GM12878 (cell line): ENCODE data around the gene TECTB. TPM values are rescaled to one million over a fixed set of nuclear protein-coding genes. Genes with fewer than 3 reads are reported as not detected.

Experiments used
- ATAC-seq: fragments of 200-7000 bp; cut with Tn5 transposase; 3 replicates; pipeline ENCODE4 v1.9.1; 2020; ENCODE audit warnings: mild to moderate bottlenecking, moderate library complexity
- BruUV-seq: library from RNA; stranded (reverse); fragments of 400-500 nt; replicated peaks from 2 replicates; lab custom pipeline; 2021; lab: Mats Ljungman, UMichigan
- CTCF ChIA-PET: fragments of 300-600 bp; sonication (Branson Sonifier 250); formaldehyde crosslinking; extraction: SDS; loops from one replicate; lab custom pipeline; 2021; ENCODE audit warnings: inconsistent platforms; lab: Yijun Ruan, JAX
- POLR2A ChIA-PET: fragments of 350-600 bp; formaldehyde crosslinking; extraction: SDS; loops from one replicate; lab custom pipeline; 2021; ENCODE audit warnings: inconsistent platforms; lab: Charles Lee
- RAD21 ChIA-PET: fragments of 300-600 bp; sonication (Branson Sonifier 250); formaldehyde crosslinking; loops from one replicate; lab custom pipeline; 2023; ENCODE audit warnings: antibody characterized with exemption; ENCODE audit not compliant: unreplicated experiment; lab: Charles Lee
- SMC1A ChIA-PET: fragments of 300-600 bp; sonication (Branson Sonifier 250); formaldehyde crosslinking; loops from one replicate; lab custom pipeline; 2023; ENCODE audit not compliant: unreplicated experiment, uncharacterized antibody; lab: Charles Lee
- DNase-seq: peaks from one replicate; pipeline ENCODE4 v3.0.0-alpha.2; 2011; ENCODE audit warnings: low read depth, low spot score
- FAIRE-seq: peaks from 3 replicates; lab custom pipeline; 2011; peaks lifted over from hg19 to GRCh38; lab: Jason Lieb, UNC
- H2AFZ ChIP-seq: 2 replicates; pipeline ENCODE4 v1.6.0; 2011; ENCODE audit warnings: low read depth, low read length, control low read depth; ENCODE audit not compliant: control insufficient read depth
- H3K27ac ChIP-seq: 2 replicates; pipeline ENCODE4 v1.5.1; 2011; ENCODE audit warnings: control low read depth; ENCODE audit not compliant: control insufficient read depth, insufficient read depth
- H3K27me3 ChIP-seq, 2 experiments: replicated peaks in 1 of 2; 2 replicates each; pipeline versions ENCODE4 v1.6.0 to v1.6.1; 2011; ENCODE audit warnings: low read length in 1 of 2; ENCODE audit not compliant: control insufficient read depth in 2 of 2, insufficient read depth in 2 of 2
- H3K36me3 ChIP-seq, 2 experiments: 2 replicates each; pipeline ENCODE4 v1.5.1; 2011; ENCODE audit warnings: low read length in 1 of 2; ENCODE audit not compliant: control insufficient read depth in 2 of 2, insufficient read depth in 2 of 2
- H3K4me1 ChIP-seq: 2 replicates; pipeline ENCODE4 v1.6.1; 2011; ENCODE audit warnings: mild to moderate bottlenecking, low read length, moderate library complexity, mixed read lengths; ENCODE audit not compliant: control insufficient read depth, insufficient read depth
- H3K4me2 ChIP-seq: 2 replicates; pipeline ENCODE4 v1.6.0; 2011; ENCODE audit warnings: control low read depth; ENCODE audit not compliant: control insufficient read depth, insufficient read depth
- H3K4me3 ChIP-seq: fragments of 200-600 bp; sonication (generic); 2 replicates; pipeline ENCODE4 v1.5.1; 2016
- H3K79me2 ChIP-seq: 2 replicates; pipeline ENCODE4 v1.6.0; 2011; ENCODE audit warnings: low read length; ENCODE audit not compliant: control insufficient read depth, insufficient read depth
- H3K9ac ChIP-seq: 2 replicates; pipeline ENCODE4 v1.8.0; 2011; ENCODE audit warnings: low read length, control low read depth, mixed read lengths; ENCODE audit not compliant: control insufficient read depth, insufficient read depth
- H3K9me3 ChIP-seq: replicated peaks from 3 replicates; pipeline ENCODE4 v1.5.1; 2011; ENCODE audit warnings: mild to moderate bottlenecking, low read length; ENCODE audit not compliant: control insufficient read depth, insufficient read depth
- H4K20me1 ChIP-seq: 2 replicates; pipeline ENCODE4 v1.6.0; 2011; ENCODE audit not compliant: control insufficient read depth, insufficient read depth
- HDAC2 ChIP-seq: fragments of 200-600 bp; sonication (generic); IDR thresholded peaks from 2 replicates; pipeline ENCODE4 v1.6.1; 2017
- MXI1 ChIP-seq: fragments of 150-350 bp; IDR thresholded peaks from 2 replicates; pipeline ENCODE4 v1.6.1; 2011; ENCODE audit warnings: low read depth, mild to moderate bottlenecking, inconsistent platforms, low read length, improper control_type of control experiment
- POLR2AphosphoS5 ChIP-seq: IDR thresholded peaks from 2 replicates; pipeline ENCODE4 v1.6.1; 2011; ENCODE audit warnings: mild to moderate bottlenecking, low read length, inconsistent platforms
- RAD51 ChIP-seq: fragments of 450-650 bp; IDR thresholded peaks from 2 replicates; pipeline ENCODE4 v1.6.1; 2016; ENCODE audit warnings: moderate library complexity, mild to moderate bottlenecking, inconsistent platforms
- SIN3A ChIP-seq: IDR thresholded peaks from 2 replicates; pipeline ENCODE4 v1.6.1; 2012; ENCODE audit warnings: low read depth, low read length, improper control_type of control experiment
- SMAD1 ChIP-seq: fragments of 450-650 bp; IDR thresholded peaks from 2 replicates; pipeline ENCODE4 v1.6.1; 2018; ENCODE audit warnings: mild to moderate bottlenecking, low read depth; ENCODE audit not compliant: partially characterized antibody
- STAT1 ChIP-seq: fragments of 450-650 bp; conservative IDR thresholded peaks from 2 replicates; pipeline ENCODE4 v1.6.1; 2014; ENCODE audit warnings: antibody characterized with exemption, mild to moderate bottlenecking
- TARDBP ChIP-seq: IDR thresholded peaks from 2 replicates; pipeline ENCODE4 v1.6.1; 2016; ENCODE audit warnings: borderline replicate concordance
- ZNF24 ChIP-seq: fragments of 450-650 bp; IDR thresholded peaks from 2 replicates; pipeline ENCODE4 v1.6.1; 2017; ENCODE audit warnings: antibody characterized with exemption, mild to moderate bottlenecking
- WGBS: methylation state at CpG from one replicate; pipeline ENCODE4 v1.1.6; 2016; ENCODE audit warnings: low lambda C conversion rate; ENCODE audit not compliant: insufficient replicate concordance, insufficient coverage; ENCODE audit errors: missing lambda C conversion rate; 5-methylcytosine and 5-hydroxymethylcytosine counted together
- in situ Hi-C: fragments of 300-500 bp; cut with MboI; formaldehyde crosslinking; loops from 9 replicates; pipeline ENCODE4 v1.14.3; 2018; ENCODE audit warnings: mixed read lengths
- intact Hi-C: fragments of 100-400 bp; cut with micrococcal nuclease; formaldehyde crosslinking; loops from one replicate; pipeline ENCODE4 v1.14.2; 2022; ENCODE audit not compliant: unreplicated experiment
- polyA plus RNA-seq, 11 experiments: library from polyadenylated mRNA; depleted of rRNA in 4 of 11; unstranded in 6 of 11; stranded (reverse) in 5 of 11; fragments of >200 nt; fragmentation: Nextera tagmentation in 4 of 11; fragmentation: Illumina TruSeq in 1 of 11; extraction: Ambion mirVana in 4 of 11; extraction: Trizol in 1 of 11; gene quantifications; 1 replicate in 1 of 11; 2 replicates in 10 of 11; pipeline versions ENCODE4 v1.2.1 to v1.2.3, GENCODE V29; 2011 to 2016; ENCODE audit warnings: inconsistent platforms in 2 of 11, missing spikeins in 2 of 11, low read depth in 1 of 11
- total RNA-seq, 4 experiments: library from RNA; depleted of rRNA in 3 of 4; stranded (reverse); fragments of >200 nt in 3 of 4; fragmentation: Illumina TruSeq in 1 of 4; extraction: Trizol in 1 of 4; gene quantifications; 2 replicates each; pipeline versions ENCODE4 v1.2.1 to v1.2.3, GENCODE V29; 2013 to 2021
- TF ChIP-seq, protein P1 (sequence below): IDR thresholded peaks from 2 replicates; pipeline ENCODE4 v1.6.1; 2012; ENCODE audit warnings: low read length, inconsistent platforms
- TF ChIP-seq, protein P2 (sequence below): fragments of 450-650 bp; IDR thresholded peaks from 2 replicates; pipeline ENCODE4 v1.6.1; 2014; ENCODE audit warnings: mild to moderate bottlenecking

TECTB gene
- total and polyA plus RNA-seq, 10 of the 15 experiments (the other 5 are each of a cell fraction or from before 2014, with no cell fraction given): not detected

DNA sequence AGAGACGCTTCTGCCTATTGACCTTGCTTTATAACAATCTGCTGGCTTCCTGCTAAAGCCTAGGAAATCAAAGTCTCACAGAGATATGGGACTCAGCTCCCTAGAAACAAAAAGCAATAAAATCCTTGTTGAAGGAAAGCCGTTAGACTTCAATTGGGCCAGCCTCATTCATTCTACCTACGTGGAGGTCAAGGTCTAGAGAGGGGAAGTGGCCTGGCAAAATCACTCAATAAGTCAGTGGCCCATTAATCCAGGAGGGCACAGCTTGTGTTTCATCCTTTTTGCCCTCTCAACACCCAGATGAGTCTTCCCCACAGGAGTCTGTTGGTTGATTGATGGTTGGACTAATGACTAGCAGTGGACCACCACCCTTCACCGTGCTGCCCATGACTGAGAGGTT is 50.3 kb downstream of the TECTB start:
- H3K9me3 ChIP-seq: no peaks in the 10 kb centered on the region
- H3K27me3 ChIP-seq: no peaks in the 10 kb centered on the region; a peak in 1 of 4 replicates
- no peak overlapping the region for H3K4me2 ChIP-seq
- BruUV-seq: no TSS peak
- ChIA-PET SMC1A (no interaction called here), CTCF (interaction anchor here (0.9 kb wide), 1 partner anchor 26 kb away, joined by 4 read pairs; no protein-coding TSS in a partner anchor), RAD21 (no interaction called here), POLR2A (no interaction called here)
- no peaks in the 10 kb centered on the region for H3K79me2 ChIP-seq
- H4K20me1 ChIP-seq: no peaks in the 10 kb centered on the region
- TF ChIP-seq, protein P1, sequence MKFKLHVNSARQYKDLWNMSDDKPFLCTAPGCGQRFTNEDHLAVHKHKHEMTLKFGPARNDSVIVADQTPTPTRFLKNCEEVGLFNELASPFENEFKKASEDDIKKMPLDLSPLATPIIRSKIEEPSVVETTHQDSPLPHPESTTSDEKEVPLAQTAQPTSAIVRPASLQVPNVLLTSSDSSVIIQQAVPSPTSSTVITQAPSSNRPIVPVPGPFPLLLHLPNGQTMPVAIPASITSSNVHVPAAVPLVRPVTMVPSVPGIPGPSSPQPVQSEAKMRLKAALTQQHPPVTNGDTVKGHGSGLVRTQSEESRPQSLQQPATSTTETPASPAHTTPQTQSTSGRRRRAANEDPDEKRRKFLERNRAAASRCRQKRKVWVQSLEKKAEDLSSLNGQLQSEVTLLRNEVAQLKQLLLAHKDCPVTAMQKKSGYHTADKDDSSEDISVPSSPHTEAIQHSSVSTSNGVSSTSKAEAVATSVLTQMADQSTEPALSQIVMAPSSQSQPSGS: no peak
- TF ChIP-seq ZNF24: no peak
- TF ChIP-seq MXI1: no peak
- TF ChIP-seq STAT1: no peak
- TF ChIP-seq TARDBP: no peak
- TF ChIP-seq, protein P2, sequence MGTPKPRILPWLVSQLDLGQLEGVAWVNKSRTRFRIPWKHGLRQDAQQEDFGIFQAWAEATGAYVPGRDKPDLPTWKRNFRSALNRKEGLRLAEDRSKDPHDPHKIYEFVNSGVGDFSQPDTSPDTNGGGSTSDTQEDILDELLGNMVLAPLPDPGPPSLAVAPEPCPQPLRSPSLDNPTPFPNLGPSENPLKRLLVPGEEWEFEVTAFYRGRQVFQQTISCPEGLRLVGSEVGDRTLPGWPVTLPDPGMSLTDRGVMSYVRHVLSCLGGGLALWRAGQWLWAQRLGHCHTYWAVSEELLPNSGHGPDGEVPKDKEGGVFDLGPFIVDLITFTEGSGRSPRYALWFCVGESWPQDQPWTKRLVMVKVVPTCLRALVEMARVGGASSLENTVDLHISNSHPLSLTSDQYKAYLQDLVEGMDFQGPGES: no peak
- no peak for TF ChIP-seq SMAD1
- no peak for TF ChIP-seq RAD51
- TF ChIP-seq HDAC2: no peak
- no peak for TF ChIP-seq SIN3A
- TF ChIP-seq POLR2AphosphoS5: no peak
- no peak overlapping the region for H2AFZ ChIP-seq
- no peak for FAIRE-seq
- in situ Hi-C loops: no loop called here
- no peak overlapping the region for H3K4me3 ChIP-seq
- no peak overlapping the region for H3K9ac ChIP-seq
- 43% methylated on average over 4 of the region's 4 CpGs for WGBS
- H3K36me3 ChIP-seq: no peaks in the 10 kb centered on the region
- no peak for ATAC-seq
- intact Hi-C loops: no loop called here
- H3K4me1 ChIP-seq: no peaks in the 10 kb centered on the region
- no peak overlapping the region for H3K27ac ChIP-seq
- DNase-seq: no peak
